Neural progenitor cell (in vitro differentiated cells): Measurements from ENCODE around the gene CFAP97D2. TPM values are rescaled to one million over a fixed set of nuclear protein-coding genes. Genes with fewer than 3 reads are reported as not detected.

ENCODE experiments used
- DNase-seq: peaks from one replicate; pipeline ENCODE4 v3.0.0-alpha.2; 2016; ENCODE audit warnings: low spot score
- H2AFZ ChIP-seq: fragments of 200-600 bp; sonication (generic); replicated peaks from 2 replicates; pipeline ENCODE4 v1.6.1; 2016; ENCODE audit warnings: antibody characterized with exemption
- H3F3A ChIP-seq: fragments of 200-600 bp; sonication (generic); 2 replicates; pipeline ENCODE4 v1.6.1; 2016; ENCODE audit warnings: antibody characterized with exemption, low read depth
- H3K27ac ChIP-seq: fragments of 200-600 bp; sonication (generic); 2 replicates; pipeline ENCODE4 v1.5.1; 2016; ENCODE audit warnings: mild to moderate bottlenecking
- H3K27me3 ChIP-seq: fragments of 200-600 bp; sonication (generic); 2 replicates; pipeline ENCODE4 v1.6.1; 2016; ENCODE audit warnings: mild to moderate bottlenecking, moderate library complexity
- H3K36me3 ChIP-seq: fragments of 200-600 bp; sonication (generic); 2 replicates; pipeline ENCODE4 v1.5.1; 2016
- H3K4me1 ChIP-seq: fragments of 200-600 bp; sonication (generic); 2 replicates; pipeline ENCODE4 v1.6.1; 2016; ENCODE audit warnings: mixed run types
- H3K4me2 ChIP-seq: fragments of 200-600 bp; sonication (generic); 2 replicates; pipeline ENCODE4 v1.6.1; 2016
- H3K4me3 ChIP-seq: fragments of 200-600 bp; sonication (generic); 2 replicates; pipeline ENCODE4 v1.5.1; 2016
- H3K79me2 ChIP-seq: fragments of 200-600 bp; sonication (generic); 2 replicates; pipeline ENCODE4 v1.6.1; 2016; ENCODE audit warnings: low read depth
- H3K9ac ChIP-seq: fragments of 200-600 bp; sonication (generic); 2 replicates; pipeline ENCODE4 v1.6.1; 2016
- H3K9me3 ChIP-seq: fragments of 200-600 bp; sonication (generic); 2 replicates; pipeline ENCODE4 v1.5.1; 2016; ENCODE audit warnings: low read depth
- H4K20me1 ChIP-seq: fragments of 200-600 bp; sonication (generic); 2 replicates; pipeline ENCODE4 v1.6.1; 2016; ENCODE audit warnings: low read depth
- H3K27ac Mint-ChIP-seq: 3 replicates; pipeline ENCODE4 v1.8.0; 2021; ENCODE audit warnings: mixed read lengths
- H3K27me3 Mint-ChIP-seq: 2 replicates; pipeline ENCODE4 v1.8.0; 2022; ENCODE audit warnings: low read depth, mild to moderate bottlenecking, inconsistent platforms, moderate library complexity, mixed read lengths; ENCODE audit not compliant: insufficient read depth
- H3K36me3 Mint-ChIP-seq: 3 replicates; pipeline ENCODE4 v1.8.0; 2021; ENCODE audit warnings: mixed read lengths
- H3K4me1 Mint-ChIP-seq: 3 replicates; pipeline ENCODE4 v1.8.0; 2021; ENCODE audit warnings: mixed read lengths
- H3K4me3 Mint-ChIP-seq: 3 replicates; pipeline ENCODE4 v1.8.0; 2021; ENCODE audit warnings: mild to moderate bottlenecking, moderate library complexity, mixed read lengths
- H3K9me3 Mint-ChIP-seq: 3 replicates; pipeline ENCODE4 v1.8.0; 2020; ENCODE audit warnings: mixed read lengths
- CTCF ChIP-seq: fragments of 200-600 bp; sonication (generic); IDR thresholded peaks from 2 replicates; pipeline ENCODE4 v1.5.1; 2017; ENCODE audit warnings: antibody characterized with exemption, mild to moderate bottlenecking
- EZH2 ChIP-seq: fragments of 200-600 bp; sonication (generic); IDR thresholded peaks from 2 replicates; pipeline ENCODE4 v1.6.1; 2017; ENCODE audit warnings: antibody characterized with exemption, mild to moderate bottlenecking, moderate library complexity
- EZH2phosphoT487 ChIP-seq: fragments of 200-600 bp; sonication (generic); IDR thresholded peaks from 2 replicates; pipeline ENCODE4 v1.6.1; 2017; ENCODE audit warnings: antibody characterized with exemption
- total RNA-seq: library from RNA; depleted of rRNA; stranded (reverse); fragments of >200 nt; gene quantifications from 2 replicates; pipeline ENCODE4 v1.2.3, GENCODE V29; 2015; ENCODE audit warnings: low replicate concordance

The CFAP97D2 gene
- total RNA-seq, 1 donor from 2014 or later, result not detected

DNA sequence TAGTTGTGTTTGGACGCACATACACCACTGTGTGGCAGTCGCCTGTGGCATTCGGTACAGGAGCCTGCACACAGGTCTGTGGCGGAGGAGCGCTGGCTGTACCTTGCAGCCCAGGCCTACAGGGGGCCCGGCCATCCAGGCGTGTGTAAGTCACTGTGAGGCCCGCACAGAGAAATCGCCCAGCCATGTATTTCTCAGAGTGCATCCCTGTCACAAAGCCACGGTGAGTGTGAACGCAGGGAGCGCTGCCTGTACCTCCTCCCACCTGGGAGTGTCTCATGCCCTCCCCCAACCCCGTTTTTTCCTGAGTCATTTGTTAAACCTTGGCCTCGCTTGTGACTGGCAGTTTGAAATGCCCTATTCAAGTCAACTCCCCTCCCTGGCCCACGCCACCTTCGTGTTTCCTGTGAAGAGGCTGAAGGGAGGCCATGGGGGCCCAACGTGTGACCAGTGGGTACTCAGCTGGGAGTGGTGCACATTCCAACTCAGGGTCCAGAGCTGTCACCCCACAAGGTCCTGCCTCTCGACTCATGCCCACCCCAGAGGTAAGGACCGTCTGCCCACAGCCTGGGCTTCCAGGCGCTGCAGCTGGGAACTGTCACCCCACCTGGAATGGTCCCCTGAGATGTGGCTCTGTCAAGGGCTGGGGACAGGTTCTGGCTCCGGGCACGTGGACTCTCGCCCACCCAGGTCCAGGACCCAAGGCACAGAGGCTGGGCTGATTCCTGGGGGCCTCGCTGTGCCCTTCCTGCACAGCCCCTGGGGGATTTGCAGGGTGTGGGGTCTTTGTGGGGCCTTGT lies 35.1 kb upstream of the CFAP97D2 start:
- H3K36me3 ChIP-seq, result no peaks in the 10 kb centered on the region
- no peaks in the 10 kb centered on the region for H3K4me1 ChIP-seq
- Mint-ChIP-seq H3K27me3 (peaks cover 5% of the 10 kb centered on the region), H3K9me3 (no peaks in the 10 kb centered on the region), H3K4me1 (peaks cover 24% of the 10 kb centered on the region), H3K36me3 (no peaks in the 10 kb centered on the region), H3K27ac (no peak overlapping the region), H3K4me3 (no peak overlapping the region)
- peaks cover 9% of the 10 kb centered on the region for H3F3A ChIP-seq
- H3K27ac ChIP-seq, result no peak overlapping the region
- H2AFZ ChIP-seq, result no peak overlapping the region
- DNase-seq, result peak; percentile 76
- no peak overlapping the region for H3K4me2 ChIP-seq
- no peak overlapping the region for H3K4me3 ChIP-seq
- H3K9me3 ChIP-seq, result no peaks in the 10 kb centered on the region
- no peak overlapping the region for H3K9ac ChIP-seq
- no peaks in the 10 kb centered on the region for H3K79me2 ChIP-seq
- peak; percentile 57 for TF ChIP-seq CTCF
- no peak for TF ChIP-seq EZH2phosphoT487
- H4K20me1 ChIP-seq, result no peaks in the 10 kb centered on the region
- H3K27me3 ChIP-seq, result no peaks in the 10 kb centered on the region

- Histone ChIP-seq H3K27me3 (no peaks in the 10 kb centered on the region), H2AFZ (no peak overlapping the region), H3K36me3 (no peaks in the 10 kb centered on the region), H3K4me1 (no peaks in the 10 kb centered on the region), H3K9ac (no peak overlapping the region), H3K27ac (no peak overlapping the region), H3K9me3 (no peaks in the 10 kb centered on the region), H3K79me2 (no peaks in the 10 kb centered on the region), H3K4me2 (no peak overlapping the region), H4K20me1 (no peaks in the 10 kb centered on the region), H3F3A (peaks cover 9% of the 10 kb centered on the region), H3K4me3 (no peak overlapping the region)
- H3K4me1 Mint-ChIP-seq, result peaks cover 24% of the 10 kb centered on the region
- no peak for TF ChIP-seq CTCF
- no peak for TF ChIP-seq EZH2
- no peak for TF ChIP-seq EZH2phosphoT487
- peak overlapping the region; percentile 80 for H3K27ac Mint-ChIP-seq
- H3K9me3 Mint-ChIP-seq, result no peaks in the 10 kb centered on the region
- H3K4me3 Mint-ChIP-seq, result no peak overlapping the region
- no peak for DNase-seq
- H3K36me3 Mint-ChIP-seq, result no peaks in the 10 kb centered on the region
- peaks cover 5% of the 10 kb centered on the region for H3K27me3 Mint-ChIP-seq
These were observed 34.3 kb upstream of the CFAP97D2 start for GRCh38 chr13:114144606-114145244.

DNA sequence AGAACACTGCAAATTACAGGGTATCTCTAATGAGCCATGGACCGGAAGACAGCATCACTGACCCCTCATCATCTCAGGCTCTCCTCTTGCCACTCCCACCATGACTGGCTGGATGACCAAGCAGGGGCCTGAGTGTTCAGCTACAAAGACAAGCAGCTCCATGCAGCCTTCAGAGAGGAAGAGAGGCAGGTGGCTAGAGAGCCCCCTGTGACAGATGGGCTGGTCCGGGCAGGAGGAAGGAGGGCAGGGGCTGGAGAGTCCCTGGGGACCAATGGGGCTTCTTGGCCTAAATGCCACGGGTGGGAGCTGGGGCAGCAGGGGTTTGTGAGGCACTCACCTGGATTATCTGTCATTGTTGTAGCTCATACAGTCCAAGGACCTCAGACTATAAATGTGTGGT lies 33.8 kb upstream of the CFAP97D2 start:
- H2AFZ ChIP-seq, result no peak overlapping the region
- no peaks in the 10 kb centered on the region for H3K36me3 Mint-ChIP-seq
- peak; percentile 1 for DNase-seq
- no peaks in the 10 kb centered on the region for H3K4me1 ChIP-seq
- H3K36me3 ChIP-seq, result no peaks in the 10 kb centered on the region
- H3K4me3 ChIP-seq, result no peak overlapping the region
- H3K9ac ChIP-seq, result no peak overlapping the region
- no peaks in the 10 kb centered on the region for H3K9me3 ChIP-seq
- TF ChIP-seq CTCF (no peak), EZH2phosphoT487 (no peak), EZH2 (no peak)
- peak overlapping the region; percentile 80 for H3K27ac Mint-ChIP-seq
- H4K20me1 ChIP-seq, result no peaks in the 10 kb centered on the region
- H3K79me2 ChIP-seq, result no peaks in the 10 kb centered on the region
- H3K9me3 Mint-ChIP-seq, result no peaks in the 10 kb centered on the region
- H3K27me3 Mint-ChIP-seq, result peaks cover 4% of the 10 kb centered on the region
- no peaks in the 10 kb centered on the region for H3K27me3 ChIP-seq
- H3K4me3 Mint-ChIP-seq, result no peak overlapping the region
- peaks cover 24% of the 10 kb centered on the region for H3K4me1 Mint-ChIP-seq
- peaks cover 8% of the 10 kb centered on the region for H3F3A ChIP-seq
- H3K27ac ChIP-seq, result no peak overlapping the region
- H3K4me2 ChIP-seq, result no peak overlapping the region
